ENCODE results near the gene SKOR1.

SKOR1 gene

DNA sequence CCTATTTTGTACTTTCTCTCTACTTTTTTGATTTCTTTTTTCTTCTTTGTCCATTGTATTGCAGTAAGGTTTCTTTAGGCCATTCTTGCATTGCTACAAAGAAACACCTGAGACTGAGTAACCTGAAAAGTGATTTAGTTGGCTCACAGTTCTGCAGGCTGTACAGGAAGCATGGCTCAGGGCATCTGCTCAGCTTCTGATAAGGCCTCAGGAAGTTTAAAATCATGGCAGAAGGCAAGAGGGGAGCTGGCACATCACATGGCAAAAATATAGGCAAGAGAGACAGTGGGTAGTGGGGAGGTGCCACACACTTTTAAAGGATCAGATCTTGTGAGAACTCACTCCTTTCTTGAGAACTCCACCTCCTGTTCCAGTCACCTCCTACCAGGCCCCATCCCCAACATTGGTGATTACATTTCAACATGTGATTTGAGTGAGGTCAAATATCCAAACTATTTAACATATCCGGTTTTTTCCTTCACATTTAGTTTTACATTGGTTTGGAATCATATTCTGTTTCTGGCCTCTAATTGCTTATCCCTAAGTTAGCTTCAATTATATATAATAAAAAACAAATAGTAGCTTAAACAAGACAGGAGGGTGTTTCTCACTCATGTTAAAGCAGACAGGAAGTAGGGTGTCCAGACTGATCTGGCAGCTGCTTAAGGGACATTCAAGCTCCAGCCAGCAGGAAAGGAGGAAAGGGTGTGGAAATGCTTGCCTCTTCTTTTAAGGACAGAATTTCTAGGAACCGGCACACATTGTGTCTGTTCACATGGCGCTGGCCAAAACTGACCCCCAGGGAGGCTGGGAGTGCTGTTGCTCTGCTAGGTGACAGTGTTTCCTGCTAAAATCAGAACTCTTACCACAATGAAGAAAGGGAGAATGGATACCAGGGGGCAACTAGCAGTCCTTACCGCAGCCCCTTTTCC, 28.8 kb upstream of the SKOR1 start:
- DNase-seq: no peak

DNA sequence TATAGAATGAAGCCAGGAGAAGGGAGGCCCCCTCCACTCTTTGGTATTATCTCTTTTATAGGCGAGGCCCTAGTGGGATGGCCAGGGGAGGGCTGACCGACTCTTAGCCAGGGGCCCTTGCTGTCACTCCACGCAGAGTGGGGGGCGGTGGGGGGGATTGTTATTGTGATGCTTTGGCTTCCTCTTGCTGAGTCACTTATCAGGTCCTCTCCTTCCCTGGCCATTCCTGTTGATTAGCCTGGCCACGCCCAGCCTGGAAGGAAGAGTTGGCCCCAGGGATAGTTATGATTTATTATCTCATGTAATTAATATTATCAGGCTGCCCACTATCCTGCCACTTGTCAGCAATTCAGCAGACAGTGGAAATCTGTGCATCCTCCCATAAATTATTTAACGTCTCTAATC, 25.5 kb upstream of the SKOR1 start:
- DNase-seq: no peak

DNA sequence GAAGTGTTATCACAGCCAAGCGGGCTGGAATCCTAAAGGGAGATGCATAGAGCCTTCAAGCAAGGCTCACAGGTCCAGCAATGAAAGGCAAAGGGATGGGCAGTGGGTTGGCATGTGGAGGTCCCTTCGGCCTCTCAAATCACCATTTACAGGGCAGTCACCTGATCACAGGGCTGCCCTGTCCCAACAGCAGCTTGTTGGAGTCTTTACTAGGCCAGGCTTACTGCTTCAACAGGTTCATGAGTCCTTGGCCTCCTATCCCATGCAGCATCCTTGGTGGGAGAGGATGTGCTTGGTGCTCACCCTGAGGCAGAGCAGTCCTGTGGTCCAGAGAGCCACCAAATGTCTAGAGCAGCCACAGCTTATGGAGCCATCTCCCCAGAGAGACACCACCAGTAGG, 24.2 kb upstream of the SKOR1 start:
- DNase-seq: no peak

DNA sequence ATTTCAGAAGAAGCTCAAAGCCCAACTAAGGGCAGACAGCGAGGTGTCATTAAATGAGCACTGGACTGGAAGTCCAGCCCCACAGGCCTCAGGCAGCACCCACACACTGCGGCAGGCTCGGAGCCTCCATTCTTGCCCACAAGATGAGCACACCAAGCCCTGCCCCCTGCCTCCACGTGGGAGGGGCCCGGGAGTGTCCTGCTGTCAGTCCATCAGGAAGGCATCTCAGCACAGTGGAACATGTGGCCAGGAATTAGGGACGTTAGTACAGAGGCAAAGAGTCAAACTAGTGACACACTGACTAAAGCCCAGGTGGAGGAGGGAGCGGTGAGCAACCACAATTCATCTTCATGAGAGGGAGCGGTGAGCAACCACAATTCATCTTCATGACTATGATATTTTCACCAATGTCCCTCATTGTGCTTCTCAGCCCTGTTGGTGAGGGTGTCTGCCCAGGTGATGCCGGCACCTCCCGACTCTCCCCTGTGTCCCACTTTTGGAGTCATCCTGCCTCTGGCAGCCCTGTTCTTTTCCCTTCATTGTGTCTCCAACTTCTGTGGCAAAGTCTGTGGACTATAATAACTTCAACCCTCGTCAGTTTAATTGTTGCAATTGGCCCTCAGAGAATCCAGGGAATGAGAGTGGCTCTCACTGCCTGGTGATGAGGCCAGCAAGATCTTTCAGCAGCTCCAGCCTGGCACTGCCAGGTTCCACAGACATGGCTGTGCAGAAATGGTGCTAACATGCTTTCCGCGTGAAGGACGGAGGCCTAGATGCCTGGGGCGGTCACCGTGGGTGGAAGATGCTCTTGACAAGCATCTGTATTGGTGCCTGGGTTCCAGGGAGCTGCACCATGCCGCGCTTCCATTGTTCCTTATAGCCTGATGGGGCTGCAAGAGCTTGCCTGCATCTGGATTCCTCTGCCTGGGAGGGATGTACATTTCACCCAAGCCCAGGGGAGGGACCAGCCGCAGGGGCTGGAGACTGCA, 23.1 kb upstream of the SKOR1 start:
- DNase-seq: no peak

DNA sequence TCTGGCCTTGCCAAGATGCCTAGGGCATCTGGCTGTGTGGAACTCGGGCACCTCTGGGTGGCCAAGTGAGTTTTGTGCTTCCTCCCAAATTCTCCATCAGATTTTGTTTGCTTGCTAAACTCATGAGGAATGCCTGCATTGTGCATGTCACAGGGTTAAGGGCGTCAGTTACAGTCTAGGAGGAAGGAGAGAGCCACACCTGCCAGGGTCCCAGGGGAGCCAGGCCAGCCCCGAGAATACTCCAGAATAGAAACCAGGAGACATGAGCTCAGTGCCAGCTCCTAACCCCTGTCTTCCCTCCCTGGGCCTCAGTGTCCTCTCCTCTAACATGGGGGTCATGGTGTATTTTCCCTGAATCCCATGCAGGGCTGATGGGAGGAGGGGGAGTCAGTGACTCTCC, 22.0 kb upstream of the SKOR1 start:
- DNase-seq: no peak

DNA sequence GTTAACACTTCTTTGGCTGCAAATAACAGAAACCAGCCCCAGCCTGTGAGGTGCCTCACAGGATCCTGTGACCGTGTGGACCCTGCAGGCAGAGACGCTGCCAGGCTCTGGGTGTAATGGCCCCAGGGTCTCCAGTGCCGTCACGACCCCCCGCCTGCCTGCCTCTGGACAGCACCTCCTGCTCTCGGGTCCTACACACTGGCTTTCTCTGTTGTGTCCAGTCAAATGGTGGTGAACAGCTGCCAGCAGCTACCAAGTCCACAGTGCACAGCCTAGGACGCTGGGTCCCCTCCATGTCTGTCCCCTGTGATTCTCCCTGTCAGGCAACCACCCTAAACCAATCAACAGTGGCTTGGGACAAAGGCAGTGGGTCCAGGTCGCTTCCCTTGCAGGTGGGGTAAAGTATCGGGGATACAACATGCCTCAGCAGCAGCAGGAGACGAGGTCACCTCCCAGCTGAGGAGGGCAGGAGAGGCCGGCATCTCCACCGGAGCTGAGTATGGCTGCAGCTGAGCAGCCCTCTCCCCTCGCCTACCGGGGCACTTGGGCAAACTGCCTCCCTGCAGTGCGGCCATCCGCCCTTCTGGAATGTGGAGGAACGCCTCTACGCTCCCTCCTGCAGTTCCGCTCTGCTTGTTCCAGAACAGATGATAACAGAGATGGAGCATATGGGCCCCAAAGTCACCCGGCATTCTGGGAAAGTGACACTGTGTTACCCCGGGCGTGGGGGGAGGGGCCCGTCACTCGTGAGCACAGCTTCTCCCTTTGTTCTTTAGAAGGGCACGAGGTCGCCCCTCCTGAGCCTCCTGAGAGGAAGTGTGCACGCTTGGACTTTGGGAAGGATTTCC, 21.1 kb upstream of the SKOR1 start:
- no peak for DNase-seq

DNA sequence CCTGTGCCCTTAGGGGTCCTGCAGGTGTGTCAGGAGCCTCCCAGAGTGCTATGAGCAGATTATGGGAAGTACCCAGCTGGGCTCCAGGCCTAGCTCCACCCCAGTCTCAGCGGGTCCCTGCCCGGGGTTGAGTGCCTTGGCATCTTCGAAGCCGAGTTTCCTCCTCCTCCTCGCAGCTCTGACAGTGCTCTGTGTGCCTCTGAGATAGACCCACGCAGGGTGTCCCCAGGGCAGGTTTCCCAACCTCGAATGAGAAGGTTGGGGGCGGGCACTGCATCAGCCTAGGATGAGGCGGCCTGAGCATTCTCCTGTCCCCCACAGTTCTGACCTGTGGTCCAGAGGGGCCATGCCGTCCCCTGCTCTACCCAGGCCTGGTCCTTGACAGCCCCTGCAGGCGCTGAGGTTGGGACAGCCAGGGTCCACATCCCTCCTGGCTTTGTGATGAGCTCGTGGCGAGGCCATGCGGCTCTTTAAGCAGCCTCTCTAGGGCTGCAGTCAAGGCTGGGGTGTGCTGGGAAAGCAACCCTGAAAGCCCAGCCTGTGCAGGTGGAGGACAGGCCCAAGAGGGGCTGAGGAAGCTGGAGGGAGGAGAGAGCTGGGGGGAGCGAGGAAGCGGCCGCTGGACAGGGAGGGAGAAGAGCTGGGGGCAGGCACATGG, 20.2 kb upstream of the SKOR1 start:
- DNase-seq: no peak

DNA sequence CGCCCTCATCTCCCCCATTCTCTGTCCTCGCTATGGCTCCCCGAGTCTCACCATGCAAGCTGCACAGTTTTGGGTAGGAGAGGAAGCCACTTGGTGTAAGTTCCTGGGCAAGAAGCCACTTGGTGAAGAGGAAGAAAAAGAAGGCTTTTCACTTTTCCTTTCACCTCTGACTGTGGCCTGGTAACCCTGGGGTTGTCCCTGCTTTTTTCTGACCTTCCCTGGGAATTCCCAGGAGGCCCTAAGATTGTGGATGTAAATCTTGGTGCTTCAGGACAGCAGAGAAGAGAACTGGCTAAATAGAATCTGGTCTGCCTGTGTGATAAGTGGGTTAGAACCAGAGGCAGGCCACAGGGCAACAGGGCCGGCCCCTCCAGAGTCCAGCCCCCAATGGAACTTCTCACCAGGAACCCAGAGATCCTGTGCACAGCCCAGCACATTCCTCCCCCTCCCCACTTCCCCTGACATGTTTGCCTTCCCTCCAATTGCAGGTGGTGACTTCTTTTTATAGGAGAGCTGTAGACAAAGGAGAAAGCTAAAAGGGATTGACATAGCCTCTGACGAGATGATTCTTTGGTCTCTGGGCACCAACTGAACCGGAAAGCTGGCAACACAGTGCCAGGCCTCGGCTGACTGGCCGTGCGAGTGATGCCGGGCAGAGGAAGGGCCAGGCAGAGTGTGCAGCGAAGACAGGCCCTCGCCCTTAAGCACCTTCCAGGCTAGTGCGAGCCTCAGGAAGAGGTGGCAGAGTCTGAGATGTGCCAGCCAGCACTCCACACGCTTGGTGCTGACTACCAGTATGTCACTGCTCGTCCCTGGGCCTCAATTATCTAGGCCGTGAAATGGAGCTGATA, 19.4 kb upstream of the SKOR1 start:
- DNase-seq: no peak

DNA sequence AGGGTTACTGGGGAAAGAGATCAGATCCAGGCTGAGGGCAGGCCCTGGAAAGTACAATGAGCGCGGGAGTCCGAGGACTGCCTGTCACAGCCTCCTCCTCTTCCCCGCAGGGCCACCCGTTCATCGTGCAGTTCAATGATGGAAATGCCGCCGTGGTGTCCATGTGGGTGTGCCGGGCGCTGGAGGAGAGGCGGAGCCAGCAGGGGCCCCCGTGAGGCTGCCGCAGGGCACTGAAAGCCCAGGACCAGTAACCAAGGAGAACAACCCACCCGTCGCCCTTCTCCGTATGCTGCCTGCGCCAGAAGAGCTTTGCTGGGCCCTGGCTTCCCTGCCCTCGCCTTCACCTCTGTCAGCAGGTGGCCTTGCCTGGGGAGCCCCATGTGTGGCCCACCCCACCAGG, 18.8 kb upstream of the SKOR1 start:
- DNase-seq: no peak

DNA sequence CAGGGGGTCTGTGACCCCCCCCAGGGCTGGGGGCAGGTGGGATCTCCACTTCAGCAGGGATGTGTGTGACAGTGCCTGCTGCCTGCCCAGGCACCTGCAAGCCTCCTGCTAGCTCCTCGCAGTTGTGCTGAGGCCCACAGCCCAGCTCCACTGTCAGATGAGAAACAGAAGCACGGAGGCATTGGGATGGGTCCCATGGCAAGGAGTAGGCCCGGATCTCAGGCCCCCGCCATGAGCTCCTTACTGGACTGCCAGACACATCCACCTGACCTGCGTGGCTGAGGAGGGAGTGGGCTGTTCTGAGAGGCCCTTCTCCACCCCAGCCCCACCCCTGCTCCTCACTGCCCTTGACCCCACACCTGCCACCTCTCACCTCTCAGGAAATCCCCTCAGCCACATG, 18.2 kb upstream of the SKOR1 start:
- no peak for DNase-seq

DNA sequence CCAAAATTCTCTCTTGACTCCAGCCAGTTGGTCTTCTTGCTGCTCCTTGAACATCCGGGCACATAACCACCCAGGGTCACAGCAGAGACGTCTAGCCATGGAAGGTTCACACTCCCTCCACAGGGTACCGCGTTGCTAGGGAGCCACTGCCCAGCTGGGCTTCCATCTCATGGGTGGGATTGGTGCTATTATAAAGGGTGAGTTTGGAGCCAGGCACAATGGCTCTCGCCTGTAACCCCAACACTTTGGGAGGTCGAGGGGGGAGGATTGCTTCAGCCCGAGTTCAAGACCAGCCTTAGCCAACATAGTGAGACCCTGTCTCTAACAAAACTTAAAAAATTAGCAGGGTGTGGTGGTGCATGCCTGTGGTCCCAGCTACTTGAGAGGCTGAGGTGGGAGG, 17.5 kb upstream of the SKOR1 start:
- DNase-seq: no peak

DNA sequence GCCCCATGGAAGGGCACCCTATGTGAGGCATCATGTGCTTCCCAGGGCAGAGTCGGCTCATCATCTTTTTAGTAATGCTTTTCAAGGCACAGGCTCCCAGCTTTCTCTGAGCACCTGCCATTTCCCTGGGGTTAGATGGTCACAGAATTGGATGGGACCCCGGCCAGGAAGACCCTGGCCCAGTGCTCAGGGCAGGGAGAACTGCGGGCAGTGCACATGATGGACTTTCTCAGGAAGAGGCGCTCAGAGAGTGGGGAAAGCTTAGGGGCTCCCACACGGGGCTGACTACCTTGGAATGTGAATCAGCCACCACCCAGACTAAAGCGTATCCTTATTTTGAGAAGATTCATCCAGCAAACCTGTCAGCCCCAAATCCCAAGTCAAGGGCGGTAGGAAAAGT, 16.5 kb upstream of the SKOR1 start:
- DNase-seq: no peak

DNA sequence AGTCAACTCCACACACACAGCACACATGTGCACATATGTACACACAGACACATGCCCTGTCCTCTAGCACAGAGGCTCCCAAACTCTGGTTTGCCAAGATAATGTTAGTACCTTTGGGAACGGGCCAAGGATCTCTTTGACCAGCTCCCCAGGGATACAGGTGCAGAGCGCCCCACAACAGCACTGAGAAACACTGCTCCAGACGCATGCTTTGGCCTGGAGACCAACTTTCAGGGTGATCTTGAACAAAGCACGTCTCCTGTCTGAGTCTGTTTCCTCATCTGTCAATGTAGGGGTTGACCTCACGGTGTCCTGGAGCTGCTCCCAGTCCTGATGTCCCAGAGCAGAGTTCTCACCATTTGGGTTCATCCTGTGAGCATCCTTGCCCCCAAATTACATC, 15.9 kb upstream of the SKOR1 start:
- no peak for DNase-seq

DNA sequence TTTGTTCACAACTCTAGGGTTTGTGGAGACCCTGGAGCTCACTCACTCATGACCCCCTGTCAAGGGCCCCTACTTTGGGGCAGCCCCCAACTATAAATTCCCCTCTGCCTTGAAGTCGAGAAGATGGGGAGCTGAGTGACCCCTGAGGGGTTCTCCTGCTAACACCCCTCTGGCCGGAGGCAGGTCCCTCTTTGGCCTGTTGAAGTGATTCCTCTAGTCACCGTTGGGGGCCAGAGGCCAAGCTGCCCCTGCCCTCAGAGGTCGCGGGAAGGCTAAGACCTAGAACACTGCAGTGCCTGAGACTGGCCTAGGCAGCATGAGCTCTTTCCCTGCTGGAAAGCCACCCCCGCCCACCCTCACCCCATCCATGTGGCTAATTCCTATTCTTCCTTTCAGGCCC, 15.4 kb upstream of the SKOR1 start:
- no peak for DNase-seq

DNA sequence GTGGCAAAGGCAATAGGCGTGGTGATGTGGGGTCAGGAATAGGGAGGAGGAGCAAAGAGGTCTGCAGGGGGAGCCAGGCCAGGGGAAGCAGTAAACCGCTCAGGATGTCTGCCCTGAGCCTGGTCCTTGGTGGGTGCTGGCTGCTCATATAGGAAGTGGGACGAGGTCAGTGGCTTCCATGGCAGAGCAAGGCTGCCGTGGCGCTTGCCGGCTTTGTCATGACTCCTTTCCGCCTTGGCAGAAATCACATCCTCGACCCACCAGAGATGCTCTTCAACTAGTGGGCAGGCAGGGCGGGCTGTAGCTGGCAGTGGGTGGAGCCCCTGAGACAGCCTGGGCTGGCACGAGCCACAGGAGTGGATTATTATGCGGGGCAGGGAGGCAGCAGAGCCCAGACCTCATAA, 13.1 kb upstream of the SKOR1 start:
- no peak for DNase-seq

DNA sequence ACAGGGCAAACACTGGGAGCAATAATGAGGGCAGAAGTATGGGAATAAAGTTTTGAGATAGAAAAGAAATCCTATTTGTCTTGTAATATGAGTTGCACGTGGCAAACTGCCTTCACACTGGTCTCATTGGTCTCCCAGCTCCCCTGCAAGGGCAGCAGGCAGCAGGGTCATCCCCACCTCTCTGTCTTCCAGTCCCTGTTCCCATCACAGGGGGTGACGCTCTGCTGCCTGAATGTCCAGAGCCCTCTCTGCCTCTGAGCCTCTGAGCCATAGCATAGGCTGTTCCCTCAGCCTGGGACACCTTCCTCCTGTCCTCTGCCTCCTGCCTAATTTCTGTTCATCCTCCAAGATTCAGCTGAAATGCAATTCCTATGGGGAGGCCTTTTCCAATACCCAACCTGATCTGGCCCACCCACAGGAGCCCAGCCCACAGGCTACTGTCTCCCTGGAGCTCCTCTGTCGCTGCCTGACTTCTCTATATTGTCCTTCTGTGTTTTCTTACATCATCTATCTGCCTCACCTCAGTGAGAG, 12.1 kb upstream of the SKOR1 start:
- no peak for DNase-seq

DNA sequence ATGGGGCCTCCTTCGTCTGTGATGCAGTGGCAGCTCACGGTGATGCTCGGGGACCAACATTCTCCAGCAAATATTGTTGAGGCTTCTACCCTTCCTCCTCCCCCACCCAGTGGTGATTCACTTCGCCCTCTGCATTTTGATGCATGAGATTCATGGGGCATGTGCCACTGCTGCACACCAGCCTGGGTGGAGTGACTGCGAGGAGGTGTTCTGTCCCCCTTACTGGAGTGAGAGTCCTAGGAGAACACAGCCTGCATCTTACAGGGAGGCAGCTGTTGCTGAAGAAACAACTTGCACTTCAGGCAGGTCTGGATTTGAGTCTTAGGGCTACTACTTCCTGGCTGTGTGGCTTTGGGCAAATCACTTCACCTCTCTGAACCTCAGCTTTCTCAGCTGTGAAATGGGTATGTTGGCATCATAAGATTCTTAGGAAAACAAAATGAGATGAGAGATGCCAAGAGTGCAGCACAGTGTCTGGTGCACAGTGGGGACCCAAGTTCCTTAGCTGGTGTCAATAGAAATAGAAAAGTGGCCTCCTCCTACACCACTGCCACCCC, 10.2 kb upstream of the SKOR1 start:
- no peak for DNase-seq

DNA sequence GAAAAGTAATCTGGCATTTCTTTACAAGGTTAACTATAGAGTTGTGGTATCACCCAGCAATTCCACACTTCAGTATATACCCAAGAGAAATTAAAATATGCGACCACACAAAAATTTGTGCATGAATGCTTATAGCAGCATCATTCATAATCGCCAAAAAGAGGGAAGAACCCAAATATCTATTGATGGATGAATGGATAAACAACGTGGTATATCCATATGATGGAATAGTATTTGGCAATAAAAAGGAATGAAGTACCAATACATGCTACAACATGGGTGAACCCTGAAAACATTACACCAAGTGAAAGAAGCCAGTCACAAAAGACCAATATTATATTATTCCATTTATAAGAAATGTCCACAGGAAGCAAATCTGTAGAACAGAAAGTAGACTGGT, 8.6 kb upstream of the SKOR1 start:
- no peak for DNase-seq

DNA sequence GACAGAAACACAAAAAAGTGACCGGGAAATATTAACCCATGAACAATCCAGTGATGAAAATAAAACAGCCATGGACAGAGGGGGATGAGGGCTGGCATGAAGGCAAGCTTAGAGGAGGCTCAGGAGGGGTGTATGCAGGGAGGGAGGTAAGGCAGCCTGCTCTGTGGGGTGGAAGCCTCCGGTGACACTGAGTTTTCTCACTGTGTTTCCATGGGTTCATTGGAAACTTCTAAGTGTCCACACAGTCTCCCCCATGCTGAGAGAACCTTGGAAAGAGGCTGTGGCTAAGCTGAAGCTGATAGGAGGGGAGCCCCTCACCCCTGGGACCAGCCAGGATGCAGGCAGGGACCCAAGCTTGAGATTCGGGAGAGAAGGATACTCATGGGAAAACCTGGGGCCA, 6.8 kb upstream of the SKOR1 start:
- no peak for DNase-seq

DNA sequence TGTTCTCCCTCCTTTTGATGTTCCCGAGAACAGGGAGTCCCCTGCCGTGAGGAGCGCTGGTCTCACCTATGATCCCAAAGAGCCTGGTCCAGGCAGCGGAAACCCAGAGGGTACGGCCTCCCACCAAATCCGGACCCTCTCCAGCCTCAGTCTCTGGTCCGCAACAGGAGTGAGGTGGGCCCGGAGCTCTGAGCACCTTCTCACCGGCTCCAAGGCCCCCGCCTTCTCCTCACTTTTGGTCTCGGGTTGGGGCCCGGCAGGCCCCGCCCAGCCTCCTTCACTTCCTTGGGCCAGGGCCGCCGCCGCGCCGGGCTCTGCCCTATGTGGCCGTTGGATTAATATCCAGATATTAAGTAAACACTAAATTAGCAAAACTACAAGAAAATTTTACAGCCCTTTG, 5.7 kb upstream of the SKOR1 start:
- DNase-seq: no peak
